HUES64 (cell line): ENCODE data around the gene CAMLG.

Experiments used
- H3K27ac ChIP-seq: 2 replicates; pipeline ENCODE4 v1.7.0; 2013; ENCODE audit warnings: low read depth, low read length, inconsistent platforms
- H3K27me3 ChIP-seq: 2 replicates; pipeline ENCODE4 v1.6.1; 2013; ENCODE audit warnings: mild to moderate bottlenecking, low read length; ENCODE audit not compliant: insufficient read depth
- H3K36me3 ChIP-seq: 2 replicates; pipeline ENCODE4 v1.6.1; 2013; ENCODE audit warnings: mild to moderate bottlenecking, low read length; ENCODE audit not compliant: insufficient read depth
- H3K4me1 ChIP-seq: 2 replicates; pipeline ENCODE4 v1.6.1; 2013; ENCODE audit warnings: mild to moderate bottlenecking, low read length, moderate library complexity; ENCODE audit not compliant: insufficient read depth
- H3K4me3 ChIP-seq: 2 replicates; pipeline ENCODE4 v1.5.1; 2013; ENCODE audit warnings: mild to moderate bottlenecking, low read length, moderate library complexity
- H3K9ac ChIP-seq: 2 replicates; pipeline ENCODE4 v1.6.1; 2013; ENCODE audit warnings: mild to moderate bottlenecking, low read depth, low read length
- H3K9me3 ChIP-seq: 2 replicates; pipeline ENCODE4 v1.6.1; 2013; ENCODE audit warnings: low read depth, low read length; ENCODE audit not compliant: insufficient read depth
- WGBS: fragments of 150-250, 120-280 bp; methylation state at CpG from one replicate; pipeline ENCODE4 v1.1.7; 2013; ENCODE audit warnings: missing lambda C conversion rate; 5-methylcytosine and 5-hydroxymethylcytosine counted together

The CAMLG gene

GRCh38 chr5:134784241-134784920 is 46.0 kb downstream of the CAMLG start:
- H3K36me3 ChIP-seq = peaks cover 99% of the 10 kb centered on the region
- peaks cover 15% of the 10 kb centered on the region for H3K4me1 ChIP-seq
- H3K27me3 ChIP-seq = no peaks in the 10 kb centered on the region
- H3K9ac ChIP-seq = 0 out of 2 replicates have a peak overlapping the region, but pooled peaks have one; percentile 15
- H3K27ac ChIP-seq = peak overlapping the region; percentile 63
- 90% methylated on average over 4 of the region's 4 CpGs for WGBS
- no peaks in the 10 kb centered on the region for H3K9me3 ChIP-seq
- H3K4me3 ChIP-seq = peak overlapping the region; percentile 20; the same call in 1 of the 2 replicates

GRCh38 chr5:134784946-134785620 is 46.7 kb downstream of the CAMLG start:
- H3K9me3 ChIP-seq = no peaks in the 10 kb centered on the region
- peak overlapping the region; percentile 63 for H3K27ac ChIP-seq
- H3K36me3 ChIP-seq = peaks cover 99% of the 10 kb centered on the region
- peaks cover 15% of the 10 kb centered on the region for H3K4me1 ChIP-seq
- H3K4me3 ChIP-seq = peak overlapping the region; percentile 20; the same call in 1 of the 2 replicates
- H3K27me3 ChIP-seq = no peaks in the 10 kb centered on the region
- 83% methylated on average over 3 of the region's 3 CpGs for WGBS
- H3K9ac ChIP-seq = 0 out of 2 replicates have a peak overlapping the region, but pooled peaks have one; percentile 15

GRCh38 chr5:134787692-134788091 is 49.3 kb downstream of the CAMLG start:
- H3K9ac ChIP-seq = no peak overlapping the region
- no peak overlapping the region for H3K4me3 ChIP-seq
- H3K4me1 ChIP-seq = peaks cover 15% of the 10 kb centered on the region
- H3K27me3 ChIP-seq = no peaks in the 10 kb centered on the region
- H3K27ac ChIP-seq = no peak overlapping the region
- WGBS = 89% methylated on average over 1 of the region's 1 CpG
- H3K9me3 ChIP-seq = no peaks in the 10 kb centered on the region
- peaks cover 99% of the 10 kb centered on the region for H3K36me3 ChIP-seq

- H3K27me3 ChIP-seq = no peaks in the 10 kb centered on the region
- H3K27ac ChIP-seq = no peak overlapping the region
- no peaks in the 10 kb centered on the region for H3K4me1 ChIP-seq
- WGBS = 95% methylated on average over 2 of the region's 2 CpGs
- H3K4me3 ChIP-seq = no peak overlapping the region
- peaks cover 99% of the 10 kb centered on the region for H3K36me3 ChIP-seq
- no peak overlapping the region for H3K9ac ChIP-seq
- no peaks in the 10 kb centered on the region for H3K9me3 ChIP-seq
Observed at GRCh38 chr5:134791580-134791979, 53.2 kb downstream of the CAMLG start.

- Histone ChIP-seq H3K36me3 (peaks cover 96% of the 10 kb centered on the region), H3K4me1 (no peaks in the 10 kb centered on the region)
- 97% methylated on average over 3 of the region's 3 CpGs for WGBS
Observed at GRCh38 chr5:134792286-134792685, 53.9 kb downstream of the CAMLG start.

GRCh38 chr5:134793111-134793510 is 54.8 kb downstream of the CAMLG start:
- H3K27me3 ChIP-seq = no peaks in the 10 kb centered on the region
- H3K9me3 ChIP-seq = no peaks in the 10 kb centered on the region
- WGBS = 89% methylated on average over 4 of the region's 4 CpGs
- H3K4me1 ChIP-seq = no peaks in the 10 kb centered on the region
- H3K27ac ChIP-seq = no peak overlapping the region
- no peak overlapping the region for H3K4me3 ChIP-seq
- no peak overlapping the region for H3K9ac ChIP-seq
- peaks cover 94% of the 10 kb centered on the region for H3K36me3 ChIP-seq

More at GRCh38 chr5:134792286-134792685, 53.9 kb downstream of the CAMLG start:
- Histone ChIP-seq H3K9ac (no peak overlapping the region), H3K4me3 (no peak overlapping the region), H3K27me3 (no peaks in the 10 kb centered on the region), H3K27ac (no peak overlapping the region), H3K9me3 (no peaks in the 10 kb centered on the region)

- Histone ChIP-seq H3K4me3 (no peak overlapping the region), H3K4me1 (no peaks in the 10 kb centered on the region), H3K9ac (no peak overlapping the region), H3K9me3 (no peaks in the 10 kb centered on the region), H3K36me3 (peaks cover 94% of the 10 kb centered on the region), H3K27ac (no peak overlapping the region), H3K27me3 (no peaks in the 10 kb centered on the region)
- 96% methylated on average over 2 of the region's 2 CpGs for WGBS
Observed at GRCh38 chr5:134794082-134794481, 55.7 kb downstream of the CAMLG start.

- H3K4me1 ChIP-seq = no peaks in the 10 kb centered on the region
- H3K36me3 ChIP-seq = peaks cover 93% of the 10 kb centered on the region
- no peak overlapping the region for H3K27ac ChIP-seq
- H3K4me3 ChIP-seq = no peak overlapping the region
- 98% methylated on average over 7 of the region's 8 CpGs for WGBS
- no peaks in the 10 kb centered on the region for H3K9me3 ChIP-seq
- no peak overlapping the region for H3K9ac ChIP-seq
- H3K27me3 ChIP-seq = no peaks in the 10 kb centered on the region
Observed at GRCh38 chr5:134794819-134795218, 56.5 kb downstream of the CAMLG start.

- peaks cover 90% of the 10 kb centered on the region for H3K36me3 ChIP-seq
- H3K9me3 ChIP-seq = no peaks in the 10 kb centered on the region
- H3K9ac ChIP-seq = no peak overlapping the region
- H3K4me1 ChIP-seq = no peaks in the 10 kb centered on the region
- WGBS = 95% methylated on average over 5 of the region's 5 CpGs
- no peak overlapping the region for H3K27ac ChIP-seq
- no peak overlapping the region for H3K4me3 ChIP-seq
- no peaks in the 10 kb centered on the region for H3K27me3 ChIP-seq
Observed at GRCh38 chr5:134798468-134798867, 60.1 kb downstream of the CAMLG start.
